Endodermal cell (in vitro differentiated cells): Measurements from ENCODE around the gene KLK12. TPM values are rescaled to one million over a fixed set of nuclear protein-coding genes. Genes with fewer than 3 reads are reported as not detected.

Experiments
- DNase-seq: peaks from one replicate; pipeline ENCODE4 v3.0.0-alpha.2; 2017
- H3K27ac ChIP-seq: 2 replicates; pipeline ENCODE4 v1.5.1; 2013; ENCODE audit warnings: mild to moderate bottlenecking, low read depth, low read length, moderate library complexity
- H3K27me3 ChIP-seq: 2 replicates; pipeline ENCODE4 v1.6.1; 2013; ENCODE audit warnings: mild to moderate bottlenecking, low read length, moderate library complexity; ENCODE audit not compliant: insufficient read depth, control insufficient read depth, poor library complexity, severe bottlenecking
- H3K36me3 ChIP-seq: 2 replicates; pipeline ENCODE4 v1.7.0; 2013; ENCODE audit warnings: mild to moderate bottlenecking, low read length, moderate library complexity; ENCODE audit not compliant: control insufficient read depth, insufficient read depth
- H3K4me1 ChIP-seq: one replicate; pipeline ENCODE4 v1.7.0; 2013; ENCODE audit warnings: low read length; ENCODE audit not compliant: control insufficient read depth, insufficient read depth
- H3K4me3 ChIP-seq: 2 replicates; pipeline ENCODE4 v1.5.1; 2013; ENCODE audit warnings: mild to moderate bottlenecking, low read length, moderate library complexity
- H3K9ac ChIP-seq: 2 replicates; pipeline ENCODE4 v1.6.1; 2013; ENCODE audit warnings: mild to moderate bottlenecking, low read length, moderate library complexity; ENCODE audit not compliant: poor library complexity, severe bottlenecking; ENCODE audit errors: extremely low read depth
- H3K9me3 ChIP-seq: 2 replicates; pipeline ENCODE4 v1.6.1; 2013; ENCODE audit warnings: mild to moderate bottlenecking, low read length, moderate library complexity; ENCODE audit not compliant: control insufficient read depth
- H3K27ac Mint-ChIP-seq: 2 replicates; pipeline ENCODE4 v1.8.0; 2020; ENCODE audit warnings: mixed read lengths
- H3K27me3 Mint-ChIP-seq: 2 replicates; pipeline ENCODE4 v1.8.0; 2021; ENCODE audit warnings: mild to moderate bottlenecking, mixed read lengths; ENCODE audit not compliant: insufficient read depth
- H3K36me3 Mint-ChIP-seq: 2 replicates; pipeline ENCODE4 v1.8.0; 2020; ENCODE audit warnings: low read depth, mixed read lengths
- H3K4me1 Mint-ChIP-seq: 2 replicates; pipeline ENCODE4 v1.8.0; 2020; ENCODE audit warnings: mixed read lengths
- H3K4me3 Mint-ChIP-seq: 2 replicates; pipeline ENCODE4 v1.8.0; 2020; ENCODE audit warnings: mild to moderate bottlenecking, moderate library complexity, mixed read lengths
- H3K9me3 Mint-ChIP-seq: 2 replicates; pipeline ENCODE4 v1.8.0; 2020; ENCODE audit warnings: mild to moderate bottlenecking, mixed read lengths
- WGBS, 2 experiments: methylation state at CpG; one replicate each; pipeline versions ENCODE4 v1.1.5 to v1.1.7; 2013; ENCODE audit warnings: missing lambda C conversion rate in 2 of 2, mixed read lengths in 1 of 2; ENCODE audit not compliant: insufficient coverage in 1 of 2, insufficient read length in 1 of 2; 5-methylcytosine and 5-hydroxymethylcytosine counted together
- total RNA-seq, 2 donors: library from RNA; stranded (reverse); fragmentation: NEBNext Ultra II Directional in 1 of 2; extraction: Animal tissue kit (Norgen Biotek cat#: 25700) in 1 of 2; gene quantifications; 2 replicates in 1 of 2; 3 replicates in 1 of 2; pipeline ENCODE4 v1.2.1, GENCODE V29; 2021
- TF ChIP-seq, protein P1 (sequence below): fragments of 200-600 bp; sonication (generic); conservative IDR thresholded peaks from 2 replicates; pipeline ENCODE4 v1.5.0; 2021; ENCODE audit warnings: antibody characterized with exemption, mild to moderate bottlenecking

KLK12 gene
- total RNA-seq, 2 donors from 2014 or later = not detected

DNA sequence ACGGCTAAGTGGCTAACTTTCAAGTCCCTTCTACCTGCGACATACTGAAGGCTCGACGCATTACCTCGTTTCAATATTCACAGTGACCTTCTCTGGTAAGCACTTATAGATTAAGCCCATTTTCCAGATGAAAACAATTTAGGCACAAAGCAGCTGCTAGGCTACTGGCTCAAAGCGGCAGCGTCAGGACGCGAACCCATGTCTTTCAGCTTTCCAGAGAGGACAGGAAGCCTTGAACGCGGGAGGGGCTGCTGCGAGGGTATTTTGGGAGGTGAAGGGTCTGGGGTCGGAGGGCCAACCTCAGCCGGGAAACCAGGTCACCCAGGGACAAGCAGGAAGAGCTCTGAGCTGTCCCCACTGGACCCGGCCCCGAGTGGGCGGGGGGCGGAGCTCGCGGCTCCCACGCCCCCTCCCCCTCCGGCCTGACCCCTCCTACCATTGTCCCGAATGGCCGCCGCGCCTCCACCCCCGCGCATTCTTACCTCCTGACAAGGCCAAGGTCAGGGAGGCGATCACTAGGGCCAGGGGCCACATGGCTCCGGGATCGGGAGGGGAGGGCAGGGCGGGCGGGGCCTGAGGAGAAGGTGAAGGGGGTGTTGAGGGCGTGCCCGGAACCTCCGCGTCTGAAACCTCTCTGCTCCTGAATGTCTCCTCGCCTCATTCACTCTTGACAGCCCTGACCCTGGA is 29.9 kb upstream of the KLK12 start, which contains the start of gene KLK13:
KLK13 (minus strand) TSS at position 559 of the 687 bp plus-strand sequence; CDS start at position 534, 25 bp downstream.
- Histone ChIP-seq H3K27me3 (peaks cover 10% of the 10 kb centered on the region), H3K4me1 (no peaks in the 10 kb centered on the region), H3K9me3 (no peaks in the 10 kb centered on the region), H3K9ac (no peak within 1 kb of the TSS), H3K27ac (no peak within 1 kb of the TSS), H3K4me3 (peak within 1 kb of the TSS; percentile 69), H3K36me3 (no peaks in the 10 kb centered on the region)
- Mint-ChIP-seq H3K4me1 (peaks cover 7% of the 10 kb centered on the region), H3K27me3 (peaks cover 28% of the 10 kb centered on the region), H3K27ac (no peak within 1 kb of the TSS), H3K9me3 (no peaks in the 10 kb centered on the region), H3K36me3 (no peaks in the 10 kb centered on the region), H3K4me3 (peak within 1 kb of the TSS; percentile 59)
- 27 to 51% methylated on average over 11 to 37 of the region's 38 CpGs for WGBS, 2 experiments
- TF ChIP-seq, protein P1, sequence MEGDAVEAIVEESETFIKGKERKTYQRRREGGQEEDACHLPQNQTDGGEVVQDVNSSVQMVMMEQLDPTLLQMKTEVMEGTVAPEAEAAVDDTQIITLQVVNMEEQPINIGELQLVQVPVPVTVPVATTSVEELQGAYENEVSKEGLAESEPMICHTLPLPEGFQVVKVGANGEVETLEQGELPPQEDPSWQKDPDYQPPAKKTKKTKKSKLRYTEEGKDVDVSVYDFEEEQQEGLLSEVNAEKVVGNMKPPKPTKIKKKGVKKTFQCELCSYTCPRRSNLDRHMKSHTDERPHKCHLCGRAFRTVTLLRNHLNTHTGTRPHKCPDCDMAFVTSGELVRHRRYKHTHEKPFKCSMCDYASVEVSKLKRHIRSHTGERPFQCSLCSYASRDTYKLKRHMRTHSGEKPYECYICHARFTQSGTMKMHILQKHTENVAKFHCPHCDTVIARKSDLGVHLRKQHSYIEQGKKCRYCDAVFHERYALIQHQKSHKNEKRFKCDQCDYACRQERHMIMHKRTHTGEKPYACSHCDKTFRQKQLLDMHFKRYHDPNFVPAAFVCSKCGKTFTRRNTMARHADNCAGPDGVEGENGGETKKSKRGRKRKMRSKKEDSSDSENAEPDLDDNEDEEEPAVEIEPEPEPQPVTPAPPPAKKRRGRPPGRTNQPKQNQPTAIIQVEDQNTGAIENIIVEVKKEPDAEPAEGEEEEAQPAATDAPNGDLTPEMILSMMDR = no peak
- DNase-seq = peak; percentile 88

DNA sequence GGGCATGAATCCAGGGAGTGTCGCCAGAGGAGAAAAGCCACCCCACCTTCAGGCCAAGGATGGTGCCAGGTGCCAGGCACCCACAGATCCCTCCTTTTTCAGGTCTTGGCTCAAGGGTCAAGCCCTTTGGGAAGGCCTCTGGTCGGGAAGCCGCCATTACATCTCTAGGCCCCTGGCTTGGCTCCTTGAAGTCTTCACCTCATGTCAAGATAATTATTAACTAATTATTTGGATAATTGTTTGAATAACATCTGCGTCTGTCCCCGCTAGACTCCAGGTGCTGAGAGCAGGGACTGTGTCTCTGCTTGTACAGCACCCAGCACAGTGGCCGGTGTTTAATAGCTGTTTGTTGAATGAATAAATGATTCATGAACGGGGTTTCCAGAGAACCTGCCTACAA is 28.9 kb upstream of the KLK12 start:
- Histone ChIP-seq H3K9me3 (no peaks in the 10 kb centered on the region), H3K27me3 (peaks cover 9% of the 10 kb centered on the region), H3K9ac (no peak overlapping the region), H3K27ac (no peak overlapping the region), H3K4me3 (no peak overlapping the region), H3K36me3 (no peaks in the 10 kb centered on the region), H3K4me1 (no peaks in the 10 kb centered on the region)
- Mint-ChIP-seq H3K36me3 (no peaks in the 10 kb centered on the region), H3K4me3 (peak overlapping the region; percentile 59), H3K27me3 (peaks cover 28% of the 10 kb centered on the region), H3K27ac (no peak overlapping the region), H3K4me1 (peaks cover 7% of the 10 kb centered on the region), H3K9me3 (no peaks in the 10 kb centered on the region)
- DNase-seq = no peak
- WGBS, 2 experiments = 97 to 100% methylated on average over 4 to 7 of the region's 7 CpGs
- TF ChIP-seq, protein P1 = no peak

DNA sequence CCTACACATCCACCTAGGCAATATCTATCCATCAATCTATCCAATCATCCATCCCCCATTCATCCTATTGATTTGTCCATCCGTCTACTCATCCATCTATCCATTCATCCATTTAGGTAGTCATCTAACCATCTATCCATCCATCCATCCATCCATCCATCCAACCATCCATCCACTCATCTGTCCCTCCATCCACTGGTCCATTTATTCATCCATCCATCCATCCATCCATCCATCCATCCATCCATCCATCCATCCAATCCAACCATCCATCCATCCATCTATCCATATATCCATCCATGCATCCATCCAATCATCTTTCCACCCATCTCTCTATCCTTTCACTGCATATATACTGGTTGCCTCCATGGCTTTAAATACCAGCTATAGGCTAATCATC is 26.2 kb upstream of the KLK12 start:
- no peak for DNase-seq
- Mint-ChIP-seq H3K9me3 (no peaks in the 10 kb centered on the region), H3K27me3 (peaks cover 17% of the 10 kb centered on the region), H3K27ac (no peak overlapping the region), H3K36me3 (no peaks in the 10 kb centered on the region), H3K4me1 (peaks cover 4% of the 10 kb centered on the region), H3K4me3 (no peak overlapping the region)
- Histone ChIP-seq H3K27ac (no peak overlapping the region), H3K36me3 (no peaks in the 10 kb centered on the region), H3K4me1 (no peaks in the 10 kb centered on the region), H3K9ac (no peak overlapping the region), H3K4me3 (no peak overlapping the region), H3K9me3 (no peaks in the 10 kb centered on the region), H3K27me3 (peaks cover 7% of the 10 kb centered on the region)
- TF ChIP-seq, protein P1 = no peak
- WGBS, 2 experiments = 0% methylated on average over 1 of the region's 1 CpG
